Dendritic cell treated with granulocyte-macrophage colony-stimulating factor and Interleukin-4, amounts not matched to agents 40 ng/mL and 50 ng/mL, for 4 days (primary cell): ENCODE data around the gene NPAS3.

Experiments used
- H3K27ac Mint-ChIP-seq: one replicate; pipeline ENCODE4 v1.8.0; 2022; ENCODE audit warnings: mild to moderate bottlenecking, mixed read lengths
- H3K27me3 Mint-ChIP-seq: one replicate; pipeline ENCODE4 v1.8.0; 2022; ENCODE audit warnings: mild to moderate bottlenecking, mixed read lengths
- H3K36me3 Mint-ChIP-seq: one replicate; pipeline ENCODE4 v1.8.0; 2022; ENCODE audit warnings: low read depth, mixed read lengths
- H3K4me1 Mint-ChIP-seq: one replicate; pipeline ENCODE4 v1.8.0; 2022; ENCODE audit warnings: low read depth, mixed read lengths
- H3K4me3 Mint-ChIP-seq: one replicate; pipeline ENCODE4 v1.8.0; 2022; ENCODE audit warnings: mild to moderate bottlenecking, moderate library complexity, mixed read lengths
- H3K9me3 Mint-ChIP-seq: one replicate; pipeline ENCODE4 v1.8.0; 2022; ENCODE audit warnings: mixed read lengths
- intact Hi-C: fragments of 100-400 bp; cut with micrococcal nuclease; formaldehyde crosslinking; loops from one replicate; pipeline ENCODE4 v1.15.0; 2022

The NPAS3 gene

DNA sequence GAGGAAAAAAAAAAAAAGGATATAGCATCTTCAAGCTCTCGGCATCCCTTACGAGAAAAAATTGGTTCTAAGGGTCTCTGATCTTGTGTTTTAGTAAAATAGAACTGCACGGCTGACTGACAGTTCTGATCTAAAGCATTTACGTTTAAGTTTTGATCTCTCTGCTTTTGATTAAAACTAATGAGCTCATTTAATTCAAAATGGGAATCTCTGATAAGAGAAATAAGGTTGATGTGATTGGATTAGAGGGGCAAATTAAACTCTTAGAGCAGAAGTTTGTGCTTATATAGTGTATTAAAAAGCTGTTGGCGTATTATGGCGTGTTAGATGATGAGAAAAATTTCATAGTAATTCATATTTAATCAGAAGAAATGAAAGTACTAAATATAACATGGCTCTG, 794.6 kb downstream of the NPAS3 start:
- H3K27ac Mint-ChIP-seq, result no peak overlapping the region
- H3K36me3 Mint-ChIP-seq, result no peaks in the 10 kb centered on the region
- no peaks in the 10 kb centered on the region for H3K4me1 Mint-ChIP-seq
- H3K9me3 Mint-ChIP-seq, result no peaks in the 10 kb centered on the region
- no peaks in the 10 kb centered on the region for H3K27me3 Mint-ChIP-seq
- intact Hi-C loops, result no loop called here
- no peak overlapping the region for H3K4me3 Mint-ChIP-seq

DNA sequence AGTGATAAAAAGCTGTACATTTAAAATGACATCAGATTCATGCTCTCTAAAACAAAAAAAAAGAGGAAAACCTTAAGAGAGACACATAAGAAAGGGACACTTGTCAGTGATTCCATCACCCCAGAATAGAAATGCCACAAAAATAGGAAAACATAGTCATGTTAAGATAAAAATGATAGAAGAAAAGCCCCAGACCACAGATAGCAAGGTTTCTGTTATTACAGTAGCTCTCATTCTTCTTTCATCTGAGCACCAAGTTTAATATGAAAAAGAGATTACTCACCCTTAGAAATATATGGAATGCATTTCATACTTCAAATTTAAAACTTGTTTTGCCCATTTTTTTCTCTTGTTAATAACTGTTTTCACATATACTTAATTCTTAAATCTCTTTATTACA, 795.0 kb downstream of the NPAS3 start:
- Mint-ChIP-seq H3K36me3 (no peaks in the 10 kb centered on the region), H3K27ac (no peak overlapping the region), H3K9me3 (no peaks in the 10 kb centered on the region), H3K4me3 (no peak overlapping the region), H3K27me3 (no peaks in the 10 kb centered on the region), H3K4me1 (no peaks in the 10 kb centered on the region)
- intact Hi-C loops, result no loop called here

DNA sequence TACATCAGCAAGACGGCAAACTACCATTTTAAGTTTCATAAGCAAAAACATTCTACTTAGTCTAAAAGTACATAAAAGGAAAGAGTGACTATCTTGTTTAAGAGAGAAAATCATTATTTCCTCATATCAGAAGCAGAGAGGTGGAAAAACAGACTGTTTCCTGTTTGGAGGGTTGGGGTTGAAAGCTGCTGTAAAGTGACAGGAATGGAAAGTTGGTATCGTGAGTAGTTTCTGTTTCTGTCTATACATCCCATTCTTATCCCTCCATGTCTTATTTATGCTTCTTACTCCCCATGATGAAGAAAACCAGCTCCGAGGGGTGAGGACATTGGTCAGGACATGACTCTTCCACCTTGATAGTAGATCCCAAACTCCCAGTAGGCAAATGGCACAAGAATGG, 795.7 kb downstream of the NPAS3 start:
- no peak overlapping the region for H3K4me3 Mint-ChIP-seq
- no peaks in the 10 kb centered on the region for H3K27me3 Mint-ChIP-seq
- H3K4me1 Mint-ChIP-seq, result no peaks in the 10 kb centered on the region
- no peaks in the 10 kb centered on the region for H3K9me3 Mint-ChIP-seq
- no peaks in the 10 kb centered on the region for H3K36me3 Mint-ChIP-seq
- intact Hi-C loops, result no loop called here
- H3K27ac Mint-ChIP-seq, result no peak overlapping the region

DNA sequence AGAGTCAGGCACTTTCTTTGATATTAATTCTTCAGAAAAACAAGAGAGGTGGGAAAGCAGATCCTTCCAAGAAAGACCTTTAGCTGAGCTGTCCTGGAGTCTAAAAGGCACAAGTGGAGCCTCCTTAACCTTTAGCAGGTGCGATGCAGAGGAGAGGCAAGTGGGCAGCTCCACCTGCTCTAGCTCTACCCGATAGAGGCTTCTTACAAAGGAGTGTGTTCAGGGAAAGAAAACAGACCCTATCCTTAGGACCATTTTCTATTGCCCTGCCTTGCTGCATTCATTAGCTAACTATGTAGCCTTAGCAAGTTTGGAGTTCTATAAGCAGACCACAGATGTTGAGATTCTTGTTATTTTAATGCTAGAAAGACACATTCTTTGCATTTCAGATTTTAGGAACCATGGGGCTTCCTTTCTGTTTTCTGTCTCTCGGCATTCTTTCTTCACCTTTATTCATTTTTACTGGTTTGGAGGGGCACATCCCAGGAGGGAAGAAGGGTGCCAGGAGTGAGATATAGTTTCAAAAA, 797.7 kb downstream of the NPAS3 start:
- no peak overlapping the region for H3K27ac Mint-ChIP-seq

DNA sequence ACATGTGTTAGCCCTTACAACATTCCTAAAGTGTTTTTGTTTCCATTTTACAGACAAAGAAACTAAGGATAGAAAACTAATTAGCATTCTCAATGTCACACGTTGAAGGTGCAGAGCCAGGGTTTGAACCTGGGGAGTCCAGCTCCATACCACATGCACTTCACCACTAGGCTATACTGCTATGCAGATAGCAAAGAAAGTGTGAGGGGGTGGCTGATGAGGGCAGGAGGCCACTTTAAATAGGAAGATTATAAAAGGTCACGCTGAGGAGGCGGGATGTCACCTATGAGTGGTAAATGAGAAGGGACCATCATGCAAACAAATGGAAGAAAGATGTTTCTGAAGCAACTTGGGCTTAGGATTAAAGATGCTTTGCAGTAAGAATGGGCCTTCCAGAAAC, 798.3 kb downstream of the NPAS3 start:
- intact Hi-C loops, result no loop called here
- no peak overlapping the region for H3K27ac Mint-ChIP-seq
- no peaks in the 10 kb centered on the region for H3K36me3 Mint-ChIP-seq
- no peaks in the 10 kb centered on the region for H3K27me3 Mint-ChIP-seq
- no peaks in the 10 kb centered on the region for H3K4me1 Mint-ChIP-seq
- H3K4me3 Mint-ChIP-seq, result no peak overlapping the region
- H3K9me3 Mint-ChIP-seq, result no peaks in the 10 kb centered on the region

More for the DNA sequence above, 797.7 kb downstream of the NPAS3 start:
- Mint-ChIP-seq H3K36me3 (no peaks in the 10 kb centered on the region), H3K4me3 (no peak overlapping the region), H3K27me3 (no peaks in the 10 kb centered on the region), H3K9me3 (no peaks in the 10 kb centered on the region), H3K4me1 (no peaks in the 10 kb centered on the region)
- intact Hi-C loops, result no loop called here

DNA sequence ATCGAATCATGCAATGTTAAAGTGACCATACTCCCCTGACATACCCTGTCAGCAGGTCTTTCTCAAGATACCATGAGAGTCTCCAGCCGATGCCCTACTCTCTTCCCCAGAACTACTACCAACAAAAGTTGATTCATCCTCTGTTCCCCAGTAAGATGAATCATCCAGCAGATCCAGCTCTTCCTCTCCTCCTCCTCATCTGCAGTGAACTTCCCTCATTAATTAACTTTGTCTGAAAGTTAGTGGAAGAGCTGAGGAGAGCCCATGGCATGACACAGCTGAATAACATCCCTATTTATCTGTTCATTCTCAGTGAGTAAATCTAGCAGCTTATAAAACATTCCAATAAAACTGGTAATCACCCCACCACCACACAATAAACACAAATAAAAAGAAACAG, 798.8 kb downstream of the NPAS3 start:
- H3K4me3 Mint-ChIP-seq, result no peak overlapping the region
- H3K4me1 Mint-ChIP-seq, result no peaks in the 10 kb centered on the region
- H3K27me3 Mint-ChIP-seq, result no peaks in the 10 kb centered on the region
- H3K36me3 Mint-ChIP-seq, result no peaks in the 10 kb centered on the region
- no peak overlapping the region for H3K27ac Mint-ChIP-seq
- intact Hi-C loops, result no loop called here
- no peaks in the 10 kb centered on the region for H3K9me3 Mint-ChIP-seq

DNA sequence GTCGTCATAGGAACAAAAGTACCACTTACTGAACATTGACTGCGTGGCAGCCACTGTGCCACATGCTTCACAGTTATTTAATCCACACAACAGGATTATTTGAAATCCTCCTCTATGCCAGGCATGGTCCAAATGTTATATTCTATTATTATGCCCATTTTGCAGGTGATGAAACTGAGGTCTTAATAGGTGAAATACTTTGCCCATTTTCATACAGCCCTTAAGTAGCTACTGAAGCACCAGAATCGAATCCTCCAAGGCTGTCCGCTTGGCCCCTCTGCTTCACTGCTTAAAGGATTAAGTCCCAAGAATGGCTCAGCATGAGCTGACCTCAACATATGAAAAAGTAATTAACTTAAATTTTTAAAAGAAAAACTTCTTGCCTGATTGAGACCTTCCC, 799.4 kb downstream of the NPAS3 start:
- Mint-ChIP-seq H3K4me3 (no peak overlapping the region), H3K4me1 (no peaks in the 10 kb centered on the region), H3K27ac (no peak overlapping the region), H3K9me3 (peaks cover 2% of the 10 kb centered on the region), H3K36me3 (no peaks in the 10 kb centered on the region), H3K27me3 (no peaks in the 10 kb centered on the region)
- intact Hi-C loops, result no loop called here

DNA sequence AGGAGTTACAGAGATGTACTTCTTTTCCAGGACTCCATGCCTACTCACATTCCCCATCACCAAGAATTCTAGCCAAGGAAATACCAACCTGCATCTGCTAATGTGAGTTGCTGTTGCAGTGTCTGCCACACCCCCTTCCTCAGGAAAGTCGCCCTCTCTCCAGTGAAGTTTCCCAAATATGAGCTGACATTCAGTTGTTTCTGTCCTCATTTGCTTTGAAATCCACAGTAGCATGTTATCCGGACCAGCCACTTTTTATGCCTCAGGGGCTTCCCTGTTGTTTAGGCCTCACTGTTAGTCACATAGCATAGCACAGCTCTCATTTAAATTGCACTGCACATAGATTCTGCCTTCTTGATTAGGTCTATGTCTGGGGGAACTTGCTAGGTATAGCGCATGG, 799.8 kb downstream of the NPAS3 start:
- no peaks in the 10 kb centered on the region for H3K27me3 Mint-ChIP-seq
- H3K36me3 Mint-ChIP-seq, result no peaks in the 10 kb centered on the region
- no peaks in the 10 kb centered on the region for H3K4me1 Mint-ChIP-seq
- no peak overlapping the region for H3K27ac Mint-ChIP-seq
- H3K9me3 Mint-ChIP-seq, result peaks cover 7% of the 10 kb centered on the region
- H3K4me3 Mint-ChIP-seq, result no peak overlapping the region
- intact Hi-C loops, result no loop called here

DNA sequence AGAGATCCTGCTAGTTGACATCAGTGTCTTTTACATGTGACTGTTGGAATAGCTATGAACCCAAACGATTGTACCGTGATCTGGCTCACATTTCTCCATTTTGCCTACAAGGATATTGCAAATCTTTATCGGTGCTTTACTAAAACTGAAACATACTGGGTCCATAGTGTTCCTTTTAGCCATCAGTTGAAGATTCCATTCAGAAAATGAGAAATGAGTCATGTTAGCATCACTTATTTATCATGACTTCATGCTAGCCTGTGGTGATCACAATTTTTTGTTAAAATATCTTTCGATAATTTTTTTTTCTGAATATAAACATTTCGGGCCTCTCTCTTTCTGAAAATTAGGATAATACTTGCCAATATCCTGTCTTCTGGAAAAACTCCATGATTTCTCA, 801.9 kb downstream of the NPAS3 start:
- no peak overlapping the region for H3K4me3 Mint-ChIP-seq
- H3K4me1 Mint-ChIP-seq, result no peaks in the 10 kb centered on the region
- intact Hi-C loops, result no loop called here
- peaks cover 14% of the 10 kb centered on the region for H3K9me3 Mint-ChIP-seq
- H3K27ac Mint-ChIP-seq, result no peak overlapping the region
- no peaks in the 10 kb centered on the region for H3K27me3 Mint-ChIP-seq
- no peaks in the 10 kb centered on the region for H3K36me3 Mint-ChIP-seq

DNA sequence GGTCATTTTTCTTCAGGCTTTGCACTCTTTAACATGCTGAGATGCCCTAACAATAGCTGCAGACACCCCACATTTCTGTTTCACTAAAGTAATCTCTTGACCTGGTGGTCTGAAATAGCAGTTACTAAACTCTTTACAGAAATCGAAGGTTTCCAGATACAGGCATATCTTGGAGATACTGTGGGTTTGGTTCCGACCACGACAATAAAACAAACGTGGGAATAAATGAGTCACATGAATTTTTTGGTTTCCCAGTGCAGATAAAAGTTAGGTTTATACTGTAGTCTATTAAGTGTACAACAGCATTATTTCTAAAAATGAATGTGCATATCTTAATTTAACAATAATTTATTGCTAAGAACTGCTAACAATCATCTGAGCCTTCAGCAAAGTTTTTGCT, 803.5 kb downstream of the NPAS3 start:
- H3K27ac Mint-ChIP-seq, result no peak overlapping the region
- H3K27me3 Mint-ChIP-seq, result no peaks in the 10 kb centered on the region
- H3K9me3 Mint-ChIP-seq, result peaks cover 14% of the 10 kb centered on the region
- no peak overlapping the region for H3K4me3 Mint-ChIP-seq
- H3K4me1 Mint-ChIP-seq, result no peaks in the 10 kb centered on the region
- no peaks in the 10 kb centered on the region for H3K36me3 Mint-ChIP-seq
- intact Hi-C loops, result no loop called here

DNA sequence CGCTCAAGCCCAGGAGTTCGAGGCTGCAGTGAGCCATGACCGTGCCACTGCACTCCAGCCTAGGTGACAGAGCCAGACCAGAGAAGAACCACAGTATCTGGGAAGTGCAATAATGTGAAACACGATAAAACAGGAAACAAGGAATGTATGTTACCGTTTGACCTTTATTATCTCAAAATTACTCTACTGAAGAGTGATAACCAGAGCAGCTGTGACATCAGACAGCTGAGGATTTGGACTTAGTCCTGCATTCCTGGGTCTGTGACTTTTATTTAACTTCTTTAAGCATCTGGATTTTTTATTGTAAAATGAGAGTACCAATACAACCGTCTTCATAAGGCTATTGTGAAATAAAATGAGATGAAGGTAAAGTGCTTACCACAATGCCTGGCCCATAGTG, 806.5 kb downstream of the NPAS3 start:
- no peaks in the 10 kb centered on the region for H3K4me1 Mint-ChIP-seq
- no peaks in the 10 kb centered on the region for H3K27me3 Mint-ChIP-seq
- no peaks in the 10 kb centered on the region for H3K36me3 Mint-ChIP-seq
- intact Hi-C loops, result no loop called here
- H3K9me3 Mint-ChIP-seq, result peaks cover 14% of the 10 kb centered on the region
- no peak overlapping the region for H3K4me3 Mint-ChIP-seq
- no peak overlapping the region for H3K27ac Mint-ChIP-seq

DNA sequence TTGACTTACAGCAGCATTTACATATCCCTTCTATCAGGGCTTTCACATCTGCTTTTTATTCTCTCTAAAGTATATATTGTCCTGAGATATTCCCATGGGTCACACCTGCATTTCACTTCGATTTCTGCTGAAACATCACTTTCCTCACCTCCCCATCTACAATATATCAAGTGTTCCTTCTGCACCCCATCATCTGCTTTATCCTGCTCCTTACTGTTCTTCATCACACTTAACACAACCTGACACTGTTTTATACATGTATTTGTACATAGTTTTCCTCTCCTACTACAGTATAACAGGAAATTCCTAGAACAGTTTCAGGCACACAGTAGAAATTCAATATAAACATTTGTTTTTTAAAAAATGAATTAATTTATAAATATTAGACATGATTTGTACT, 809.1 kb downstream of the NPAS3 start:
- Mint-ChIP-seq H3K4me1 (no peaks in the 10 kb centered on the region), H3K4me3 (no peak overlapping the region), H3K27me3 (no peaks in the 10 kb centered on the region), H3K9me3 (peaks cover 14% of the 10 kb centered on the region), H3K36me3 (no peaks in the 10 kb centered on the region), H3K27ac (no peak overlapping the region)
- intact Hi-C loops, result no loop called here

DNA sequence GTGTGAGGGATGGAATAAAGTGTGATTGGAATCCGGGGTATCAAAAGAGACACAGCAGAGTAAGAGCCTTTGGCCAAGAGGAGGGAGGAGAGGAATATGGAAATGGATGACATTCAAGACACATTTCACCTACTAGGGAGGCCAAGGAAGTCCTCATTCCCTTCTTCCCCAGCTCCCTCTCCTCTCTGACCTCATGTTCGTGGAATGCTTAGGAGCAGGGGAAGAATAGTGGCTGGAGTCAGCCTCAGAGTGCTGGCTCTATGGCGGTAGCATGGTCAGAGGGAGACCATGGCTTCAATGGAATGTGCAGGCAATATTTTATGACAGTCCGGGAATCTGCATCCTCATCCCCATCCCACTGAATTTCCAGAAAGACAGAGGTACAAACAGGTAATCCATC, 815.6 kb downstream of the NPAS3 start:
- Mint-ChIP-seq H3K4me1 (no peaks in the 10 kb centered on the region), H3K27me3 (no peaks in the 10 kb centered on the region), H3K9me3 (no peaks in the 10 kb centered on the region), H3K4me3 (no peak overlapping the region), H3K27ac (no peak overlapping the region), H3K36me3 (no peaks in the 10 kb centered on the region)
- intact Hi-C loops, result no loop called here

DNA sequence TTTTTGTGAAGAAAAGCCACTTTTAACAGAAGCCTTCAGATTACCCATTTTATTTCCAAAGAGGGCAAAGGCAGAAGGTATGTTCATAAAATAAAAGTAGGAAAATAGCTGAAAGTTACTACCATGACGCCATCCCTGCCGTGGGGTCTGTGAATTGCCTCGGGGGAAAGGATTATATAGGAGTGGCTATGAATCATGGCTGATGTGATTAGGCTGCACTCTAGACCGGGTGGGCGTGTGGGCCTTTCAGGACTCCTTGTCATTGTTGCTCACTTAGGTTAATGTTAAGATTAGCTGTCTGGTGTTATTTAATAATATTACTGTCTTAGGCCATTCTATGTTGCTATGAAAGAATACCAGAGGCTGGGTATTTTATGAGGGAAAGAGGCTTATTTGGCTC, 816.7 kb downstream of the NPAS3 start:
- intact Hi-C loops, result no loop called here
- Mint-ChIP-seq H3K36me3 (no peaks in the 10 kb centered on the region), H3K9me3 (no peaks in the 10 kb centered on the region), H3K27ac (no peak overlapping the region), H3K4me3 (no peak overlapping the region), H3K4me1 (no peaks in the 10 kb centered on the region), H3K27me3 (no peaks in the 10 kb centered on the region)

DNA sequence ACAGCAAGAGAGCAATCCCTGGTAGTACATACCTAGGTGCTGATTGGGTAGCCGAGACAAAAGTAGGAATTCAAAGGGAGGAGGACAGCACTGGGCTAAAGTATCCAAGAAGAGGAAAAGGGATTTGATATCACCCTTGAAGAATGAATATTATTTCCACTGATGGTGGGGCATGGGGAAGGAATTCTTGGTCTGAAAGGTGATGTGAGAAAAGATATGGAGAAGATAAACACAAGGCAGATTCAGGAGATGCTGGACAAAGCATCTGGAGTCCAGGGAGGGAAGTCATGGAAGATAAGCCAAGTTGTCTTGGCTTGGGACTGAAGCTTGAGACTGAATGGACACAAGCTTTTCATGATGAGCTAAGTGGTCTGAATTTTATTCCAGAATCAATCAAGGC, 818.2 kb downstream of the NPAS3 start:
- Mint-ChIP-seq H3K27ac (no peak overlapping the region), H3K36me3 (no peaks in the 10 kb centered on the region), H3K9me3 (no peaks in the 10 kb centered on the region), H3K4me3 (no peak overlapping the region), H3K27me3 (no peaks in the 10 kb centered on the region), H3K4me1 (no peaks in the 10 kb centered on the region)
- intact Hi-C loops, result no loop called here
